Left renal pelvis (tissue), 4 donors: ENCODE results near the gene HNRNPLL. TPM values are rescaled to one million over a fixed set of nuclear protein-coding genes. Genes with fewer than 3 reads are reported as not detected.

Source experiments
- DNase-seq, 4 donors: peaks; one replicate each; pipeline ENCODE4 v3.0.0-alpha.2; 2013; ENCODE audit warnings: low read depth in 4 of 4, low spot score in 3 of 4
- polyA plus RNA-seq, 4 donors: library from polyadenylated mRNA; unstranded; fragments of 120-200 nt; gene quantifications; one replicate each; pipeline ENCODE4 v1.2.1, GENCODE V29; 2013; ENCODE audit not compliant: insufficient read length in 4 of 4

HNRNPLL gene
- polyA plus RNA-seq, 4 donors = 68.6 to 82.0 (median 78.3) TPM

GRCh38 chr2:38598200-38598990 is 4.3 kb downstream of the HNRNPLL start:
- no peak for DNase-seq

DNA sequence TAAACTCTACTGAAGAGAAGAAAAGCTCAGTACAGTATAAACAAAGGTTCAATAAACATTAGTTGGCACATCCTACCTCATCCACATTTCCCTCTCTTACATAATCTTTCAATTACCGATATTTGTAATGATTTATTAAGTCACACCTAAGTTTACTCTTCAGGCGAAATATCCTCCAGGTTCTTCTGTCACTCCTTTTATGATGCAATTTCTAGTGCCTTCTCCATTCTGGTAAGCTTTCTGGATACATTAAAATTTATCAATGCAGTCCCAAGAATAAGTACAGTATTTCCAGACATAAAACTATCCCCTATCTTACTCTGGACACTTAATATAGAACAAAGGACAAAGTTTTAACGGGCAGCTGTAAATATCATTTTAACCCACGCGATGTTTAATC is 5.6 kb downstream of the HNRNPLL start:
- no peak for DNase-seq

- no peak for DNase-seq
Measured at GRCh38 chr2:38596229-38596628, 6.5 kb downstream of the HNRNPLL start.

DNA sequence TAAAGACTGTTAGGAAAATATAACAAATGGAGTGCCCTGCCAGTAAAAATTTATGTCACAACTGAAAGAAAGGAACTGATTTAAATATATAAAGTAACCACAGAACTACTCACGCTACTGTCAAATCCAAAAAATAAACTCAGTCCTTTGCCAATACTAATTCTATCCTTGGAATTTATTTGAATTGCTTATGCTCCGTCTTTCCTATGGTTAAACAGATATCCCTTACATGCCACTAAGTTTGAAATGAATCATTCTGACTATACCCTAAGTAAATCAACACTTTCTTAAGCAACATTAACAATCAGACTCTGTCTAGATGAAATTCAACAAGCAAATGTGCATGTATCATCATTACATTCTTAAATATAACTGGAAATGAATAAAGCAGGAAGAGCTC is 9.8 kb downstream of the HNRNPLL start:
- DNase-seq = no peak

GRCh38 chr2:38591152-38591551 is 11.6 kb downstream of the HNRNPLL start:
- no peak for DNase-seq

- DNase-seq = no peak
Measured at GRCh38 chr2:38590053-38590452, 12.7 kb downstream of the HNRNPLL start.

DNA sequence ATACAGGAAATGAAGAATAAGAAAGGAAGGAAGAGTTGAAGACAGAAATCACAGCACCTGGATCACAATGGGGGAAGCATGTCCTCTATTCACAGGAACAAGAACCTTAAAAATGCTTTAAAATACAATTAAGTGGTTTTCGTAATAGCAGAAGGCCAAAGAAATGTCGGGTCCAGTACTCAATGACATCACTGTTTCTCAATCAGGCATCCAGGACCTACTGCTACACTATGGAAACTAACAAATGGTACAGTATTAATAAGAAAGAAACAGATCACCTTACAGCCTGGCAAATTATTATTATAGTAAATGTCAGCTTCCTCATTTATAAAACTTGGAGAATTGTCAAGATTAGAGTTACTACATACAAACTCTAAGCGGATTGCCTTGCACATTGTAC is 15.8 kb downstream of the HNRNPLL start:
- DNase-seq = no peak

- DNase-seq = no peak
Measured at GRCh38 chr2:38584881-38585280, 17.8 kb downstream of the HNRNPLL start.

DNA sequence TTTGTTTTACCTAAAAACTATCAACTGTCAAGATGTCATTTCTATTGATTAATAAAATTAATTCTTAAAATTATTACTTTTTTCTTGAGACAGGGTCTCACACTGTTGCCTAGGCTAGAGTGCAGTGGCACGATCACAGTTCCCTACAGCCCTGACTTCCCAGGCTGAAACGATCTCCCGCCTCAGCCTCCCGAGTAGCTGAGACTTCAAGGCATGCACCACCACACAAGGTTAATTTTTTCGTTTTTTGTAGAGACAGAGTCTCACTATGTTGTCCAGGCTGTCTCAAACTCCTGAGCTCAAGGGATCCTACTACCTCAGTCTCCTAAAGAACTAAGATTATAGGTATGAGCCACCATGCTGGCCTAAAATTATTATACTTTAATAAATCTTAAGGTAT is 18.7 kb downstream of the HNRNPLL start:
- no peak for DNase-seq

- no peak for DNase-seq
Measured at GRCh38 chr2:38583524-38583923, 19.2 kb downstream of the HNRNPLL start.

DNA sequence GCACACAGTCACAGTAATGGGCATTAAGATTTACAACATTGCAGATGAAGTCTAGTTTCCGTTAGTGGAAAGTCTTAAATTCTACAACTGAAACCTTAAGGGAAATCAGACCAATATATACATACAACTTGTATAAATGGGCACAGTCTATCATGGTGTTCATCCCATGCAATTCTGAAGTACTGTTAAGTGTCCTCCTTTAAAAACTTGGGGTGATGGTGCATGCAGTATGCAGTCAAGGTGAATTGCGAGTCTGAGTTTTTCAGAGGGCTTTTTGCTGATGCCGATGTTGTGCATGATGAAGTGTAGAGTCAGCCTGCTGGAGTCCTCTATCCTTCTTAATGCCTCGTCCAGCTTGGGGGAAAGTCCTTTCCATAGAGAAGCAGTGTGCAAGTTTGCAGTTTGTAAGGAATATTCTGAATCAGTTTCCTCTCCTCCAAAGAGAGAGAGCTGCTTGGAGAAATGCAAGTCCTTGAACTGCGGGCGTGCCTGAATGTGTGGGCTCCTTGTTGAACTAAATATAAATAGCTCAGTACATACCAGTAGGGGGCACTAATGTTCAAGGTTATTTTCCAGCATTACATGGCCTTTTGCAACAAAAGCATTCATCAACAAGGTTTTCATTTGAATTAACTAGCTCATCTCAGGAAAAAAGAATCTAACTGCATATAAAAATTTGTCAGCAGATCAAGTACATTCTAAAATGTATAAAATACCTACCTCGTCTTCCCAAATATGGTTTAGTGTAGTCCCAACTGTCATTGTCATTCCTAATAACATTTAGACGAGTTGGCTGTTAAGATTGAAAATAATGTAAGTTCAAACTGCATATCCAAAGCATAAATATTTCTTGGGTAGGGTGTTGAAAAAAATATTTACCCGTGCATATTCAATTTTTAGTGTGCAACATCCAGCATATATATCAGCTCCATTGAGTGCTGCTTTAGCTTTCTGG is 21.3 kb downstream of the HNRNPLL start:
- peak in 1 of 4 donors; percentile 46 for DNase-seq

GRCh38 chr2:38580115-38580636 is 22.6 kb downstream of the HNRNPLL start:
- DNase-seq = no peak

- no peak for DNase-seq
Measured at GRCh38 chr2:38578832-38579231, 23.9 kb downstream of the HNRNPLL start.

- DNase-seq = no peak
Measured at GRCh38 chr2:38574278-38574677, 28.4 kb downstream of the HNRNPLL start.

- DNase-seq = no peak
Measured at GRCh38 chr2:38572167-38572566, 30.6 kb downstream of the HNRNPLL start.

DNA sequence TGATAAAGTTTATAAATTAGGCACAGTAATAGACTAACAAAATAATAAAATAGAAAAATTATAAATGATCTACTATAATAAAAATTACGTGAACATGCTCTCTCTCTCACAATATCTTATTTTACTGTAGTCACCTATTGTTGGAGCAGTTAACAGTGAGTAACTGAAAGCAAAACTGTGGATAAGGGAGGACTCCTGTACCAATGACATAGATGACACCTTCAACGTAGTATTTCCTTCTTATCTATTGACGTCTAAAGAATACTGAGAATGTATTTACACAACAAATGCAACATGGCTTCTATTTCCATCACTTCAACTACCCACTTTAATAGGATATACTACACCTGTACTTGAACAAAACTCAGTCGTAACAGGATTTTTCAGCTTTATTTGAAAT is 31.5 kb downstream of the HNRNPLL start:
- DNase-seq = no peak

- no peak for DNase-seq
Measured at GRCh38 chr2:38568724-38569436, 33.8 kb downstream of the HNRNPLL start.

- no peak for DNase-seq
Measured at GRCh38 chr2:38565333-38565732, 37.4 kb downstream of the HNRNPLL start.

- no peak for DNase-seq
Measured at GRCh38 chr2:38561691-38562090, 41.0 kb downstream of the HNRNPLL start.

DNA sequence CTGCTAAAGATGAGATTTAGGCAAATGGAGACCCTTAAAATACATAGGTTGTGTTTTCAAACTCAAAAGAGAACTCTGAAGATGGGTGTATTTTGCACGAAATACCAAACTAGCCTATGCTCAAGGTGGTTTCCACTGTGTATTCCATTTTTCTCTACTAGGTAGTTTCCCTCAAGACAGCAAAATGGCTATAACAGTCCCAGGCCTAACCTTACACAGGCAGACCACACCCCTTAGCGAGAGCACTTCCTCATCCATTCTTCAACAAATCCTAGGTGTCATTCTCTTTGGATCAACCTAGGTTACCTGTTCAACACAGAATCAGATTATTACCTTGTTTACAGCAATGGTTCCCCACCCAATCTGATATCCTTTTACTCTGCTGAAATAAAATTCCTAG is 42.6 kb downstream of the HNRNPLL start:
- no peak for DNase-seq

DNA sequence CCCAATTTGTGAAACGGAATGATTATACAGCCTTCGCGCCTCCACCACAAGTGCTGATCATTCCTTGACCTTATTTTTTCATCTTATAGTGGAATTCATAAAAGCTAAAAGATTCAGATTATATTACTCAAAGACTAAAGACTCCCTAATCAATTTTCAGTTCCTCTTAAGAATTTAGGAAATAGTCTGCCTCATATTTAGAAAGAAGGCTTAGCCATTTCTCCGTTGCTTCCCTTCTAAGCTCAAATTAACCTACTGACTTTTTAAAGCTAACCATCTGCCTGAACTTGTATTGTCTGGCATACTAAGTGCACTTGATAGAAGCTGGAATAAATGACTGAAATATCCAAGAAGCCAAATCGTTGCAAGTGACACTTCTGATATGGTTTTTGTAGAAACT is 44.7 kb downstream of the HNRNPLL start:
- DNase-seq = no peak
